MCF 10A (cell line): ENCODE results near the gene HLF. TPM values are rescaled to one million over a fixed set of nuclear protein-coding genes. Genes with fewer than 3 reads are reported as not detected.

Experiments
- BruUV-seq: library from RNA; stranded (reverse); fragments of 400-500 nt; replicated peaks from 2 replicates; lab custom pipeline; 2021; lab: Mats Ljungman, UMichigan
- CTCF ChIA-PET: fragments of 300-600 bp; sonication (Branson Sonifier 250); formaldehyde crosslinking; extraction: SDS; loops from one replicate; lab custom pipeline; 2021; ENCODE audit warnings: antibody characterized with exemption, inconsistent platforms; lab: Yijun Ruan, JAX
- POLR2A ChIA-PET: fragments of 300-600, 350-650 bp; sonication (Branson Sonifier 250); formaldehyde crosslinking; extraction: SDS; loops from one replicate; lab custom pipeline; 2020; ENCODE audit warnings: antibody characterized with exemption, inconsistent platforms; lab: Yijun Ruan, JAX
- DNase-seq: peaks from one replicate; pipeline ENCODE4 v3.0.0-alpha.2; 2018; ENCODE audit not compliant: unreplicated experiment
- H3K27ac Mint-ChIP-seq: one replicate; pipeline ENCODE4 v1.8.0; 2022; ENCODE audit warnings: mild to moderate bottlenecking, low read depth, mixed read lengths; ENCODE audit not compliant: unreplicated experiment
- H3K27me3 Mint-ChIP-seq: one replicate; pipeline ENCODE4 v1.8.0; 2022; ENCODE audit warnings: mixed read lengths; ENCODE audit not compliant: insufficient read depth, unreplicated experiment
- H3K36me3 Mint-ChIP-seq: one replicate; pipeline ENCODE4 v1.8.0; 2022; ENCODE audit warnings: mild to moderate bottlenecking, moderate library complexity, mixed read lengths; ENCODE audit not compliant: insufficient read depth, unreplicated experiment
- H3K4me1 Mint-ChIP-seq: one replicate; pipeline ENCODE4 v1.8.0; 2022; ENCODE audit warnings: mixed read lengths; ENCODE audit not compliant: insufficient read depth, unreplicated experiment
- H3K4me3 Mint-ChIP-seq: one replicate; pipeline ENCODE4 v1.8.0; 2022; ENCODE audit warnings: mild to moderate bottlenecking, moderate library complexity, mixed read lengths; ENCODE audit not compliant: unreplicated experiment
- H3K9me3 Mint-ChIP-seq: one replicate; pipeline ENCODE4 v1.8.0; 2022; ENCODE audit warnings: mixed read lengths; ENCODE audit not compliant: unreplicated experiment
- intact Hi-C: fragments of 100-400 bp; cut with micrococcal nuclease; formaldehyde crosslinking; loops from 2 replicates; pipeline ENCODE4 v1.14.1; 2022
- total RNA-seq: library from RNA; stranded (reverse); gene quantifications from 2 replicates; pipeline ENCODE4 v1.2.3, GENCODE V29; 2022
- TF ChIP-seq, protein P1 (sequence below): fragments of 200-600 bp; IDR thresholded peaks from one replicate; pipeline ENCODE4 v1.8.0; 2022; ENCODE audit warnings: antibody characterized with exemption, mild to moderate bottlenecking; ENCODE audit not compliant: unreplicated experiment

The HLF gene
- total RNA-seq, 1 experiment from 2014 or later: 0.23 TPM

DNA sequence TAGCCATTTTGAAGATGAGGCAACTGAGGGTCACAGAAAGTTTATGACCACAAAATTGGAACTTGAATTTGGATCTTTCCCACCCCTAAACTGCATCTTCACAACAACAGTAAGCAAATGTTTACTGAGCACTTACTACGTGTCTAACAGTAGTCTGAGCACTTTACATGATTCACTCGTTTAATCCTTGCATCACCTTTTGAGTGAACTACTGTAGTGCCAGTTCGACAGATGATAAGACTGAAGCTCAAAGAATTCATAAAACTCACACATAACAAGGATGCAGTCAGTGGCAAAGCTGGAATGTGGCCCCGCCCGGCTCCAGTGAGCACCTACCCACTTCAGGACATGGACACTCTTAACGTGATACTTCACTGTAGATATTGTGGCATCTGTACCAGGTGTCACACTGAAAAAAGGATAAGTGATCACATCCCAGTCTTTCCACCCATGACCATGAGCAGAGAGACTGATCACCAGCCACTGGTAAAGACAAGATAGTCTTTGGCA, 36.0 kb upstream of the HLF start:
- Mint-ChIP-seq H3K27ac (no peak overlapping the region), H3K27me3 (peaks cover 15% of the 10 kb centered on the region), H3K9me3 (no peaks in the 10 kb centered on the region), H3K36me3 (no peaks in the 10 kb centered on the region), H3K4me1 (peaks cover under 1% of the 10 kb centered on the region), H3K4me3 (no peak overlapping the region)
- intact Hi-C loops: no loop called here
- no TSS peak for BruUV-seq
- POLR2A ChIA-PET: no interaction called here
- TF ChIP-seq, protein P1, sequence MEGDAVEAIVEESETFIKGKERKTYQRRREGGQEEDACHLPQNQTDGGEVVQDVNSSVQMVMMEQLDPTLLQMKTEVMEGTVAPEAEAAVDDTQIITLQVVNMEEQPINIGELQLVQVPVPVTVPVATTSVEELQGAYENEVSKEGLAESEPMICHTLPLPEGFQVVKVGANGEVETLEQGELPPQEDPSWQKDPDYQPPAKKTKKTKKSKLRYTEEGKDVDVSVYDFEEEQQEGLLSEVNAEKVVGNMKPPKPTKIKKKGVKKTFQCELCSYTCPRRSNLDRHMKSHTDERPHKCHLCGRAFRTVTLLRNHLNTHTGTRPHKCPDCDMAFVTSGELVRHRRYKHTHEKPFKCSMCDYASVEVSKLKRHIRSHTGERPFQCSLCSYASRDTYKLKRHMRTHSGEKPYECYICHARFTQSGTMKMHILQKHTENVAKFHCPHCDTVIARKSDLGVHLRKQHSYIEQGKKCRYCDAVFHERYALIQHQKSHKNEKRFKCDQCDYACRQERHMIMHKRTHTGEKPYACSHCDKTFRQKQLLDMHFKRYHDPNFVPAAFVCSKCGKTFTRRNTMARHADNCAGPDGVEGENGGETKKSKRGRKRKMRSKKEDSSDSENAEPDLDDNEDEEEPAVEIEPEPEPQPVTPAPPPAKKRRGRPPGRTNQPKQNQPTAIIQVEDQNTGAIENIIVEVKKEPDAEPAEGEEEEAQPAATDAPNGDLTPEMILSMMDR: no peak
- no peak for DNase-seq
- CTCF ChIA-PET: no interaction called here

DNA sequence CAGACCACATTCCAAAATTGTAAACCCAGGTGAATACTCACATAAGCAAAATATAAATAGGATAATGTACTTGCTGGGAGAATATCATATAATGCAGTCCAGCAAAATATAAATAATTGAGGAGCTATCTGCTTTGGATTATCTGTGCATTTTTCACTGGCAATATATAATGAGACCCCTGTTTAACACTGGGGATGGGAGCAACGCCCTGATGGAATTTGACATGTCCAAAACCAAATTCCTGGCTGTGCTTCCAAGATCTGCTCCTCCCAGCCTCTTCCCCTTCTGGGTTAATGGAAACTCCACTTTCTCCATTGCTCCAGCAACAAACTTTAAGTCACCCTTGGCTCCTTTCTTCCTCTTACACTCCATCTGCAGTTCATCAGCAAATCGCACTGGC, 35.5 kb upstream of the HLF start:
- H3K4me1 Mint-ChIP-seq: peaks cover 6% of the 10 kb centered on the region
- no peaks in the 10 kb centered on the region for H3K36me3 Mint-ChIP-seq
- TF ChIP-seq, protein P1: no peak
- DNase-seq: no peak
- no peak overlapping the region for H3K4me3 Mint-ChIP-seq
- ChIA-PET POLR2A (no interaction called here), CTCF (no interaction called here)
- no TSS peak for BruUV-seq
- intact Hi-C loops: no loop called here
- H3K27ac Mint-ChIP-seq: no peak overlapping the region
- H3K27me3 Mint-ChIP-seq: peaks cover 15% of the 10 kb centered on the region
- no peaks in the 10 kb centered on the region for H3K9me3 Mint-ChIP-seq

DNA sequence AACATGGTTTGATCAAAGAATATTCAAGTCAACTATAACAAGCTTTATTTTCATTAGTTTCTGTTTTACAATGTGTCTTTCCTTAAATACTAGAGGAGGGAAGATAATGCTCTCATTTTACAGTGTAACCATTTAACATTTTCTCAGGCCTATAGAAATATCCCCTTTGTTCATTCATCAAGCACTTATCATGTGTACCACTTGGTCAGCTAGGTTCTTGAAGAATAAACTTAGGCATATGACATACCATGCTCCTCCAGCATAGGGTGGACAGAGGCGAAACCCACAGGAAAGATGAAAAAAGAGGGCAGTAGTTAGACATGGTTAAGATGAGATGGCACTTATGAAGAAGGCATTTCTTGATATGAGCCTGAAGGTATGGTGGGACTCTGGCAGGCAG, 34.0 kb upstream of the HLF start:
- TF ChIP-seq, protein P1: no peak
- ChIA-PET POLR2A (interaction anchor here (0.6 to 1.4 kb wide), 2 partner anchors 9 to 316 kb away, joined by 3 to 6 read pairs; no protein-coding TSS in a partner anchor), CTCF (interaction anchor here (0.6 to 2.3 kb wide), 6 partner anchors 46 to 284 kb away, joined by 3 to 8 read pairs (median 4); no protein-coding TSS in a partner anchor)
- intact Hi-C loops: no loop called here
- H3K27me3 Mint-ChIP-seq: peaks cover 6% of the 10 kb centered on the region
- no peak overlapping the region for H3K27ac Mint-ChIP-seq
- no peaks in the 10 kb centered on the region for H3K9me3 Mint-ChIP-seq
- peaks cover 9% of the 10 kb centered on the region for H3K4me1 Mint-ChIP-seq
- H3K36me3 Mint-ChIP-seq: no peaks in the 10 kb centered on the region
- BruUV-seq: no TSS peak
- no peak overlapping the region for H3K4me3 Mint-ChIP-seq
- no peak for DNase-seq

DNA sequence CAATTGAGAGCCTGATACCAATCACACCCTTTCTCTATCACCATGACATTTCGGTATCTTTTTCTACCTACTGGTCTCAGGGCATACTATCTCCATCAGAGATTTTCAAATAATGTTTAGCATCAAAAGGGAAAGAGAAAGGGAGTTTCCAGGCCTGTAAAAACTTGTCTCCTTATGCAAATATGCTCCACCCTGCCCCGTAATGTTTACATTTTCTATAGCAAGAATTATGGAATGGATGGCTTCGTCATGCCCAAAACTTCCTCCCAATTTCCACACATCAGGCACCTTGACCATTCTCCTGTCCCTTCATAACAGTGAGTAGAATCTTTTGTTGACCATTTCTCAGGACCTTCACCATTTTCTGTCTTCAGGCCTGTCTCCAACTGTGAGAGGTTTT, 30.9 kb upstream of the HLF start:
- H3K27ac Mint-ChIP-seq: peak overlapping the region; percentile 8
- TF ChIP-seq, protein P1: no peak
- BruUV-seq: no TSS peak
- peak; percentile 52 for DNase-seq
- H3K9me3 Mint-ChIP-seq: no peaks in the 10 kb centered on the region
- peaks cover 12% of the 10 kb centered on the region for H3K4me1 Mint-ChIP-seq
- intact Hi-C loops: no loop called here
- ChIA-PET POLR2A (interaction anchor here (1.0 kb wide), 1 partner anchor 55 kb away, joined by 3 read pairs; no protein-coding TSS in a partner anchor), CTCF (interaction anchor here (0.6 kb wide), 1 partner anchor 50 kb away, joined by 3 read pairs; no protein-coding TSS in a partner anchor)
- no peaks in the 10 kb centered on the region for H3K36me3 Mint-ChIP-seq
- no peaks in the 10 kb centered on the region for H3K27me3 Mint-ChIP-seq
- no peak overlapping the region for H3K4me3 Mint-ChIP-seq
